Gastrocnemius medialis (tissue), 4 donors: ENCODE measurements around the gene TWF1.

Source experiments
- CTCF ChIP-seq, 5 experiments: fragments of 450-650 bp in 3 of 5; fragments of 200-600 bp in 2 of 5; sonication (generic) in 2 of 5; IDR thresholded peaks in 4 of 5; conservative IDR thresholded peaks in 1 of 5; 1 replicate in 4 of 5; 2 replicates in 1 of 5; pipeline ENCODE4 v1.5.1; 2016 to 2019; ENCODE audit warnings: antibody characterized with exemption in 5 of 5, mild to moderate bottlenecking in 3 of 5, moderate library complexity in 3 of 5
- POLR2A ChIP-seq, 2 donors: fragments of 450-650 bp; IDR thresholded peaks; one replicate each; pipeline ENCODE4 v1.6.1; 2017; ENCODE audit warnings: antibody characterized with exemption in 2 of 2, mild to moderate bottlenecking in 2 of 2, moderate library complexity in 2 of 2

GRCh38 chr12:43840338-43840737, 34.2 kb upstream of the TWF1 start:
- TF ChIP-seq CTCF (IDR thresholded peaks at IDR 0.05 in 4 of 5, conservative IDR thresholded peaks at IDR 0.05 in 1 of 5) (no peak), POLR2A (IDR thresholded peaks at IDR 0.05) (no peak)
